AG09319 (cell line): ENCODE results near the gene KYAT1.

Experiments used
- DNase-seq: peaks from one replicate; pipeline ENCODE4 v3.0.0-alpha.2; 2010; ENCODE audit warnings: low read depth; ENCODE audit errors: extremely low read depth
- CTCF ChIP-seq: IDR thresholded peaks from 2 replicates; pipeline ENCODE4 v1.5.1; 2011; ENCODE audit warnings: low read depth, mild to moderate bottlenecking, inconsistent platforms, low read length, moderate library complexity

Gene KYAT1

GRCh38 chr9:128823362-128823902 is 58.3 kb downstream of the KYAT1 start:
- DNase-seq: no peak
- TF ChIP-seq CTCF: no peak

- DNase-seq: no peak
- TF ChIP-seq CTCF: no peak
These were observed 59.2 kb downstream of the KYAT1 start for GRCh38 chr9:128822407-128823042.

DNA sequence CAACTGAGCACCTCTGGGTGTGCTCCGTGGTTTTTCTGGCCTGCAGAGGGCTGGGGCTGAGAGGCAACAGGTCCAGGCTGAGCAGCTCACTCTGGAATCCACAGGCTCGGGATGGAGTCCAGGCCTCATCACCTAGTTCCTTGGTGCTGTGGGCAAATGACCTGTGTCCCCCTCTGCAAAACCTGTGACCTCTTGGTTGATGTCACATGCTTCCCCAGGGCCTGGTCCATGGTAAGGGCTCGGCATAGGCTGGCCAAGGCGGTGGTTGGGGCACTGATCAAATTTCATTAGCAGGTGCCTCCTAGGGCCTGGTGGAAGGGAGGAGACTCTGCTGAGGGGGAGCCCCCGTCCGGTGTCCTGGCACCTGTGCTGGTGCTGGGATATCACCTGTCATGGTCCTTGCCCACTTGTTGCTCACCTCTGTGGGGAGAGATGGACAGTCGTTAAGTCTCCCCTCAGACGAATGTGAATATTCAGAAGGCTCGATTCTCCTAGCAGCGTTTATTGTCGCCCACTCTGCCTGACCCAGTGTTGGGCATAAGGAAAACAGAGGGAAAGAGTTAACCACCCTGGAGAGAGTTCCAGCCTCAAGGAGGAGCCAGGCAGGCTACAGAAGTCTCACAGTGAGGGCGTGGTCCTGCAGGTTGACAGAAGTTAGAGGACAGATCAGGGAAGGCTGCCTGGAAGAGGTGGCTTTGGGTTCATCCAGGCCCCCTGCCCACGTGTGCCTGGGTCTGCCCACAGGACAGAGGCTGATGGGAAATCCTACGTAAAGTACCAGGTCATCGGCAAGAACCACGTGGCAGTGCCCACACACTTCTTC is 60.0 kb downstream of the KYAT1 start:
- DNase-seq: no peak
- no peak for TF ChIP-seq CTCF

- TF ChIP-seq CTCF: no peak
- DNase-seq: no peak
These were observed 60.8 kb downstream of the KYAT1 start for GRCh38 chr9:128820665-128821583.

- no peak for DNase-seq
- TF ChIP-seq CTCF: no peak
These were observed 61.8 kb downstream of the KYAT1 start for GRCh38 chr9:128819716-128820664.
